HTERT RPE-1 (cell line): Measurements from ENCODE around the gene PIK3C3.

Experiments used
- in situ Hi-C: fragments of 300-500 bp; cut with MboI; formaldehyde crosslinking; loops from 4 replicates; pipeline ENCODE4 v1.14.3; 2020; ENCODE audit warnings: low sequenced_read_pairs

Gene PIK3C3

GRCh38 chr18:41954827-41955613 is at the start of gene PIK3C3:
Gene PIK3C3, plus strand, starts transcription at chr18:41955234. Its CDS starts 58 bp downstream, at chr18:41955292.
- in situ Hi-C loops = no loop called here

- in situ Hi-C loops = no loop called here
Observed at GRCh38 chr18:41905786-41906527, 49.1 kb upstream of the PIK3C3 start.

- in situ Hi-C loops = no loop called here
Observed at GRCh38 chr18:41906528-41907146, 48.4 kb upstream of the PIK3C3 start.

- in situ Hi-C loops = no loop called here
Observed at GRCh38 chr18:41917181-41917580, 37.9 kb upstream of the PIK3C3 start.

- in situ Hi-C loops = no loop called here
Observed at GRCh38 chr18:41921770-41922169, 33.3 kb upstream of the PIK3C3 start.

- in situ Hi-C loops = no loop called here
Observed at GRCh38 chr18:41922176-41922575, 32.9 kb upstream of the PIK3C3 start.

- in situ Hi-C loops = no loop called here
Observed at GRCh38 chr18:41922841-41923240, 32.2 kb upstream of the PIK3C3 start.

GRCh38 chr18:41923446-41923845 is 31.6 kb upstream of the PIK3C3 start:
- in situ Hi-C loops = no loop called here

GRCh38 chr18:41928581-41928980 is 26.5 kb upstream of the PIK3C3 start:
- in situ Hi-C loops = no loop called here

- in situ Hi-C loops = no loop called here
Observed at GRCh38 chr18:41932899-41933298, 22.1 kb upstream of the PIK3C3 start.

- in situ Hi-C loops = no loop called here
Observed at GRCh38 chr18:41933778-41934177, 21.3 kb upstream of the PIK3C3 start.

GRCh38 chr18:41936471-41937134 is 18.4 kb upstream of the PIK3C3 start:
- in situ Hi-C loops = no loop called here

GRCh38 chr18:41938445-41938844 is 16.6 kb upstream of the PIK3C3 start:
- in situ Hi-C loops = no loop called here

GRCh38 chr18:41939326-41939725 is 15.7 kb upstream of the PIK3C3 start:
- in situ Hi-C loops = no loop called here

- in situ Hi-C loops = no loop called here
Observed at GRCh38 chr18:41940506-41941215, 14.4 kb upstream of the PIK3C3 start.

GRCh38 chr18:41942254-41942653 is 12.8 kb upstream of the PIK3C3 start:
- in situ Hi-C loops = no loop called here

- in situ Hi-C loops = no loop called here
Observed at GRCh38 chr18:41948544-41949110, 6.4 kb upstream of the PIK3C3 start.

GRCh38 chr18:41949206-41949920 is 5.7 kb upstream of the PIK3C3 start:
- in situ Hi-C loops = no loop called here

GRCh38 chr18:41955688-41956087 is 654 bp downstream of the PIK3C3 start:
- in situ Hi-C loops = no loop called here

GRCh38 chr18:41959045-41959444 is 4.0 kb downstream of the PIK3C3 start:
- in situ Hi-C loops = no loop called here
